Stimulated activated naive CD4-positive, alpha-beta T cell (primary cell): ENCODE data around the gene TEN1.

Experiments used
- DNase-seq, 6 experiments: peaks; one replicate each; lab custom pipeline; 2025; lab: John Stamatoyannopoulos, UW

Gene TEN1

DNA sequence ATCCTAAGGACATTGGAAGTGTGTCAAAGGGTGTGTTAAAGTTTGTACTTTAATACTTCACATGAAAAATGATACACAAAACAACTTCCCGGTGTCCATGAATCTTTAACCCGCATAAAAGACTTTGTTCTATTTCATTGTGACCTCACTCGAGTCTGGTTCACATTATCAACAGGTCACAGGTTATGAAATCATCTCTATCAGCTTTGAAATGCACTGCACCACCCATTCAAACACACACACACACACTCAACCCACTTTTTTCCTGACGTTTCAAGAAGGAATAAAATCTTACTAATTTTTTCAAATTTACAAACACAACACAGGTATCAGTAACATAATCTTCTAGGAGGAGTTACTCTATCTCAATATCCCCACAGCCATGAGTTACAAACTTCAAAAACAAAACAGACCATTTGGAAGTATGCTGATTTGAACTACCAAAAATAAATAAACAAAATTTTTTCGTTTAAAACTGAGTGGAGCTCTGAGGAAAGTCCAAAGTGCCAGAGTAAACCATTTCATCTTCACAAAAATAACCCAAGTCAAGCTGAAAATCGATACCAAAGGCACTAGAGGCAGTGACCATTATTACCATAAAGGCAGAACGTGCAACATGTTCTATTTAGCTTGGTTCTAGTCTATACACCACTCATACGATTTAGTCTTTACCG is 2.7 kb upstream of the TEN1 start:
- no peak for DNase-seq

DNA sequence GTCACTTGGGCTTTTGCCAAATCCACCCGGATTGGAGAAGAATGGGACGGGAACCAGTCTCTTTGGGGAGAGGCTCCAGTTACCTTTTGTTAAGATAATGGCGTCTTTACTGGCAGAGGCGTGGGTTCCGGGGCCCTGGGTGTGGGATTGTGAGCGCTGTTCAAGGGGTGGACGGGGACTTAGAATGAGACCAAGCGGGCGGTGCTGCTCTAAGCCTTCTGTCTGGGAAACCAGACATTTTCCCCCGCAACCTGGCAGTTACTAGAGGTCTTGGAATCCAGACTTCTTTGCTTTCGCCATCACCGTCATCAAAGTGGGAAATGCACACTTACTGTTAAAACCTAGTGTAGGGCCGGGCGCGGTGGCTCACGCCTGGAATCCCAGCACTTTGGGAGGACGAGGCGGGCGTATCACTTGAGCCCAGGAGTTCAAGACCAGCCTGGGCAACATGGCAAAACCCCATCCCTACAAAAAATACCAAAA is 706 bp downstream of the TEN1 start:
- DNase-seq = no peak

DNA sequence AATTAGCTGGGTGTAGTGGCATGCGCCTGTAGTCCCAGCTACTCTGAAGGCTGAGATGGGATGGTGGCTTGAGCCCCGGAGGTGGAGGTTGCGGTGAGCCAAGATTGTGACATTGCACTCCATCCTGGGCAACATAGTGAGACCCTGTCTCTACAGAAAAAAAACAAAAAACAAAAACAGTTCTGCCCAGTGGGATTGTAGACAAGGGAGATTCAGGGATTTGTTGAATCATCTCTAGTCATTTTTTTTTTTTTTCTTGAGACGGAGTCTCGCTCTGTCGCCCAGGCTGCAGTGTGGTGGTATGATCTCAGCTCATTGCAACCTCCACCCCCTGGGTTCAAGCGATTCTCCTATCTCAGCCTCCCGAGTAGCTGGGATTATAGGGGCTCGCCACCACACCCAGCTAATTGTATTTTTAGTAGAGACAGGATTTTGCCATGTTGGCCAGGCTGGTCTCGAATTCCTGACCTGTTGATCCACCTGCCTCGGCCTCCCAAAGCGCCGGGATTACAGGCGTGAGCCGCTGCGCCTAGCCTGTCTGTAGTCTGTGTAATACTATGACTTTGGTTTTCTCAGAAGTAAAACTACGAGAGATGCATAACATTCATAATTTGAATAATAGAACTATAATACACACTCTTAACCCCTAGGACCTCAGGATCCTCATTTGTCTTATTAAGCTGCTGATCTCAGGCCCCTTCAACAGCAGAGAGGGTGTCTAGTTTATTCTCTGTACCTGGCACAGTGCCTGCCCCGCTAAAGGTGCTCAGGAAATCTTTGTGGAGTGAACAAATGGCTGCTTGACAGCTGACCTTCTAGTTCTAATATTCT is 1.4 kb downstream of the TEN1 start:
- no peak for DNase-seq

DNA sequence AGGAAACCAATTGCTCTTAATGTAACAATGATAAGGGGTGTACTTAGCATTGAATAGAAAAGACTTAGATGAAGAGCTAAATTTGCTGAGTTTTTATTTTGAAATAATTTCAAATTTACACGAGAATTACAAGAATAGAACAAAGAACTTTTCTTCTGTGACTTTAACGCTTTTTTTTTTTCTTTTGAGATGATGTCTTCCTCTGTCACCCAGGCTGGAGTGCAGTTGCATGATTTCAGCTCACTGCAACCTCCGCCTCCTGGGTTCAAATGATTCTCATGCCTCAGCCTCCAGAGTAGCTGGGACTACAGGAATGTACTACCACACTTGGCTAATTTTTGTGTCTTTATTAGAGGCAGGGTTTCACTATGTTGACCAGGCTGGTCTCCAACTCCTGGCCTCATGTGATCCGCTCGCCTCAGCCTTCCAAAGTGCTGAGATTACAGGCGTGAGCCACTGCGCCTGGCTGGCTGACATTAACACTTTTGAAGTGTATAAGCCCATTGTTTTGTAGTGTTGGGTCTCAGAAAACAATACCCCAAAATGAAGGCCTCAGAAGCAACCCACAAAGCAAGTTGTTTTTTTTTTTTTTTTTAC is 2.1 kb downstream of the TEN1 start:
- no peak for DNase-seq

DNA sequence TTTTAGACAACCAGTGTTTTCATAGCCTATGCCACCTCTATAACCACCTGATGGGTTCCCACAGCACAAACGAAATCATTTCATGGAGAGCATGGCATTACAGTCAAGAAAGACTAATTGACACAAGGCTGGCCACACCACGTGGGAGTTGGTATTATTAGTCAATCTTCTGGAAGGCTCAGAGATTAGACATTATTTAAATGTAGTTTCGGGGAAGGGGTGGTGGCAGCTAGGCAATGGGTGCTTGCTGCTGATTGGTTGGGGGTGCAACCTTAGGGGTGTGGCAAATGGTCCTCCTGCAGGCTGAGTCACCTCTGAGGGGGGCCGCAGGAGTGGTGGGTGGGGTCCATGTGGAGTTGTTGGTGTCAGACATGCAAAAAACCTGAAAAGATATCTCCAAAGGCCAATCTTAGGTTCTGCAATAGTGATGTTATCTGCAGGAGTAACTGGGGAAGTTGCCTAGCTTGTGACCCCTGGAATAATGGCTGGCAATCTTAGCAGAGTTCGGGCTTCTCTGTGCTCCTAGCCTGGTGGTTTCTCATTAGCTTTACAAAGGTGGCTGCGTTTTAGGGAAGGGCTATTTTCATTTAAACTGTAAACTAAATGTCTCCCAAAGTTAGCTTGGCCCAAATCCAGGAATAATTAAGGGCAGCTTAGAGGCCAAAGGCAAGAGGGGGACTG is 4.6 kb downstream of the TEN1 start:
- no peak for DNase-seq

DNA sequence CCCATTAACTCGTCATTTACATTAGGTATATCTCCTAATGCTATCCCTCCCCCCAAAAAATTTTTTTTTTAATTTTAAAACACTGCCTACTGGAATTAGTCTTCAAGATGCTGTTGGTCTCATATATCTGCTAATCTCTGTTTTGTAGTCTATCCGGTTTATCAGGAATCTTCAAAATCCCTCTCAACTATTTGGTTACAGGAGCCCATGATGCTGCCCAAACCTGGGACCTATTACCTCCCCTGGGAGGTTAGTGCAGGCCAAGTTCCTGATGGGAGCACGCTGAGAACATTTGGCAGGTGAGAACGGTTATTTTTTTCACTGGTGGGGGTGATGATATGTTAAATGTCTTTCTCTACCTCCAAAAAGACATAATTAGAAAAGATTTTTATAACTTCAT is 6.9 kb downstream of the TEN1 start:
- DNase-seq = no peak

DNA sequence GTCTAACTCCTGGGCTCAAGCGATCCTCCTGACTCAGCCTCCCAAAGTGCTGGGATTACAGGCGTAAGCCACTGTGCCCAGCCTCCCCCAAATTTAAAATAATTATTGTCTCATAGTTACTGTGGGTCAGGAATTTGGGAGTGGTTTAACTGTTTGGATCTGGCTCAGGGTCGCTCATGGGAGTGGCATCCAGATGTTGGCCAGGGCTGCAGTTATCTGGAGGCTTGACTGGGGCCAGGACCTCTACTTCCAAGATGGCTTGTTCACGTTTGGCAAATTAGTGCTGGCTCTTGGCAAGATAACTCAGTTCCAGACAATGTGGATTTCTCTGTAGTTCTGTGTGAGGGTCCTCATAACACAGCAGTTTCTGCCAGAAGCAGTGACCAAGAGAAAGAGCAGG is 8.0 kb downstream of the TEN1 start:
- DNase-seq = no peak

DNA sequence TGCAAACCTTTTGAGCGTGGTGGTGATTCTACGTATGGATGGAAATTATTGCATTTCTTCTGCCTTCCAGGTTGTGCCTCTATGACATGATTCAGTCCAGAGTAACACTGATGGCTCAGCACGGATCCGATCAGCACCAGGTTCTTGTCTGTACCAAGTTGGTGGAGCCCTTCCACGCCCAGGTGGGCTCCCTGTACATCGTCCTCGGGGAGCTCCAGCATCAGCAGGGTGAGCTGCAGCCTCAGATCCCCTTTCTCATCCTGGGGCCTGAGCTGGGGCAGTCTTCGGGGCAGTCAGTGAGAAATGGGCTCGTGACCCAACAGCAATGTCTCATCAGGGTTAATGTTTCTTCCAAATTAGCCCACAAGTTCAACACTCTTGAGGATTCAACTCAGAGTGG is 12.4 kb downstream of the TEN1 start:
- no peak for DNase-seq

DNA sequence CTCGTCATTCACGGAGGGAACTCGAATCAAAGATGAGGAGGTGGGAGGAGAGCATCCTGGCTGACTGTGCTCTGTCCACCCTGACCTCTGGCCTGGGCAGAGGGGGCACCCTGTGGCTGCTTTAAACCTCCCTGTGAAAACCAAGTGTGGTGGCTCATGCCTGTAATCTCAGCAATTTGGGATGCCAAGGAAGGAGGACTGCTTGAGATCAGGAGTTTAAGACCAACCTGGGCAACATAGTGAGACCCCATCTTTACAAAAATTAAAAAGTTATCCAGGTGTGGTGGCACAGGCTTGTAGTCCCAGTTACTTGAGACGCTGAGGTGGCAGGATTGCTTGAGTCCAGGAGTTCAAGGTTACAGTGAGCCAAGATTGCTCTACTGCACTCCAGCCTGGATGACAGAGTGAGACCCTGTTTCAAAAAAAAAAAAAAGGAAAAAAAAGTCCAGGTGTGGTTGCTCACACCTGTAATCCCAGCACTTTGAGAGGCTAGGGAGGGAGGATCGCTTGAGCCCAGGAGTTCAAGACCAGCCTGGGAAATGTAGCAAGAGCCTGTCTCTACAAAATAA is 15.8 kb downstream of the TEN1 start:
- DNase-seq = no peak

DNA sequence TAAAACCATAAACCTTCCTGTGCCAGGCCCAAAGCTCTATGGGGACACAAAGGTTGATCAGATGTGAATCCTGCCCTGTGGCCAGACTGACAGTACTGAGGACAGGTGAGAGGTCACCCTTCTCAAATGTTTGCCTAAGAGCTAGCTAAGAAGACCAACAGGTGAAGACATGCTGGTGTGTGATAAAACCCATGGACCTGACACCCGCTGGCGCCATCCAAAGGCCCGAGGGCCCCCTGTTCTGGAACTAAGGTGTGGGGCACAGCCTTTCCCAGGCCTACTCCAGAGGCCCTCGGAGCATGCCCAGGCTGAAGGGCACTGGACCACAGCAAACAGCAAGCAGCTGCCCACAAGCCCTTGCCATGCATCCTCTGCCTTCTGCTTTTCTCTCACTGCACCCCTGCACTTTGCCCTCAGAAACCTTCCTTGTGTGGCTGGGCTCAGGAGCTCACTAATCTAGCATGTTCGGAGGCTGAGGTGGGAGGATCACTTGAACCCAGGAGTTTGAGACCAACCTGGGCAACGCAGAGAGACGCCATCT is 16.4 kb downstream of the TEN1 start:
- DNase-seq = no peak

DNA sequence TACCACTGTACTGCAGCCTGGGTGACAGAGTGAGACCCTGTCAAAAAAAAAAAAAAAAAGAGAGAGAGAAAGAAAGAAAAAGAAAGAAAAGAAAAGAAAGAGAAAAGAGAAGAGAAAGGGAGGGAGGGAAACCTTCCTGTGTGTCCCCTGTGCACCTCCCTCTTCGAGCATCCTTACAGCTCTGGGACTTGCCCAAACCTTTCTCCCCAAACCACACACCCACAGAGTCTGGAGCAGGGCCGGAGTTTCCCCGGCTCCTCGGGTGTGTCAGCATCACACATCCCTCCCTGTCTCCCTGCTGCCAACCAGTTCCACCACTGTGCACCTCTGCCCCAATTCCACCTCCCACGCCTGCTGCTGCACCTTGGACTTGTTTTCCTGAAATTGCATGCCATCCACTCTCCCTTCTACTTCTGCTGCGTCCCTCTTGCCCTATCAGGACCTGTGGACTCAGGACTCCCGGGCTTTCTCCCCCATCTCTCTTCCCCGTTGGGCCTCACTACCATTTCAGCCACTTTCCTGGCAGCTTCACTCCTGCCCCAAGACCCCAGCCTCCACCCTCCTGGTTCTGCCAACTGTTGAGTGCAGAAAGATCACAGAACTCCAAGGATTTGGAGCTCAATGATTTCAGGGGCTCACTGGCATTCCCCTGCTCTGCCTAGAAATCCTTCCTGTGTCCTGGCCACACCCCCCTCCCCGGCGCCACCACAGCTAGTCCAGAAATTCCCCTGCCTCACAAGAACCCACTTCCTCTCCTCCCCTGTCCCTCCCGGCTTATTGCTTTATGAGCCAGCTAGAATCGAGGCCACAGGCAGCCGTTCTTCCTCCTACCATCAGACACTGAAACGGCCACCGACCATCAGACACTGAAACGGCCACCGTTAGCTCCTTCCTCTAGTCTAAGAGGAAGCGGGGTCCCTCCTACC is 17.9 kb downstream of the TEN1 start:
- DNase-seq = peak in 2 of 6 experiments; percentile 8 to 22

DNA sequence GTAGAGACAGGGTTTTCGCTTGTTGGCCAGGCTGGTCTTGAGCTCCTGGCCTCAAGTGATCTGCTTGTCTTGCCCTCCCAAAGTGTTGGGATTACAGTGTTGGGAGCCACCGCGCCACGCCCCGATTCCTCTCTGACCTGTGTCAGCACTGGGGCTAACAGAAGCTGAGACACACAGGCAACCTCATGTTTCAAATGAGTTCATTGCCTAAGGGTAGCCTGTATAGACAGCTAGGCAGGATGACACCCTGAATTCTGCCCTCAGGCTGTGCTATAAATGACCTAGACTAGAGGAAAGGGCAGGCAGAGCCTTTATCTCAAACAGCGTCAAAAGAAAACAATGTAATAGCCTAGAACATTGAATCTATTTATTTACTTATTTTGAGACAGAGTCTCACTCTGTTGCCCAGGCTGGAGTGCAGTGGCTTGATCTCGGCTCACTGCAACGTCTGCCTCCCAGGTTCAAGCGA is 19.3 kb downstream of the TEN1 start:
- DNase-seq = no peak

DNA sequence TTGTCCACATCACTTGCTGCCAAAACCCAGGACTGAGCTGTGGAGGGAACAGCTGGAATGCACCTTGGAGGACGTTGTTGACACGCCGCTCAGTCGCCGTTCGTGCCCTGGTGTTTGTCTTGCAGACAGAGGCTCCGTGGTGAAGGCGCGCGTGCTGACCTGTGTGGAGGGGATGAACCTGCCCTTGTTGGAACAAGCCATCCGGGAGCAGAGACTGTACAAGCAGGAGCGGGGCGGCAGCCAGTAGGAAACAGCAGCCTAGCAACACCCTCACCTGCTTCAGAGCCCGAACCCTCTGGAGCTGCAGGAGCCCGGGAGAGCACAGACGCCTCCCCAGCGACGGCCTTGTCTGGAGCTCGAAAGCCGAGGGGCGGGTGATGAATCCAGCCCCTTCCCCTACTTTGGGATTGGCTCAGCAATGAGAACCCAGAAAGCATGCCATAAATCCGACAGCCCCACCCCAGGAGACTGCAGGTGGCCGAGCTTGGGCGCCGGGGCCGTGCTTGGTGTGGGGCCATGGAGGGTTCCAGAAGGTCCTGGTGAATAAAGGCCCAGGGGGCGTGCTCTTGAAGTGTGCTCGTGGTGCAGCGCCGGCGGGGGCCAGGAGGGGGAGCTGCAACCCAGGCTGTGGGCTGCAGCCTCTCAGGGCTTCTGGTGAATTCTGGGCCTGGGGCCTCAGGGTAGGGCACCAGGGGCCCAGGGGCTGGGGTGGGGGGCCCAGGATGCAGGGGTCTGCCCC is 21.1 kb downstream of the TEN1 start:
- peak; percentile 37 to 68 (median 48) for DNase-seq

DNA sequence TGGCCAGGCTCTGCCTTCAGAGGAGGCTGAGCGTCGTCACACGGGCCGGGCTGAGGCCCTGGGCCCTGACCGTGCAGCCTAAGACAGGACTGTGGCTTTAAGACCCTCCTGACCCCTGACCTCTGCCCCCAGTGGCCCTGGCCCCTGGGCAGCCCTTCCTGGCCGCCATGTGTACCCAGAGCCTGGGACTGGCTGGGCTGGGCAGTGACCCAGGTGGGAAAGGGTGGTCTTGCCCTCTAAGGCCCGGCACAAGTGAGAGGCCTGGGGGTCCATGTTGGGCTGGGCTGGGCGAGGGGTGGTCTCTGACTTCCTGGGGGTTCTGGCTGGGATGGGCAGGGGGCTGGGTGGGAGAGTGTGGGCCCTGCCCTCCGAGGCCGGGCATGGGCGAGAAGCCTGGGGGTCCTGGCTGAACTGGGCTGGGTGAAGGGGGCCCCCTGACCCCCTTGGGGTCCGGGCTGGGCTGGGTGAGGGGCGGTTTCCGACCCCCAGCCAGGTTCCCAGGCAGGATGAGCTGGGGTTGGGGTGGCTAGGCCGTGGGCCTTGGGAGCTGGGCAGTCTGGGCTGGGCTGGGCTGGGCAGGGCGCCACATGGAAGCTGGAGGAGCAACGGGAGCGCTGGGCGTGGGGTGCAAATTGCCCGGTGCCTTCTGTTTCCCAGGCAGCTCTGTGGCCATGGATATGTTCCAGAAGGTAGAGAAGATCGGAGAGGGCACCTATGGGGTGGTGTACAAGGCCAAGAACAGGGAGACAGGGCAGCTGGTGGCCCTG is 21.9 kb downstream of the TEN1 start, which contains the start of gene CDK3:
CDK3 (plus strand) TSS at position 101 of the 767 bp plus-strand sequence; CDS start at position 672, 571 bp downstream.
- no peak for DNase-seq

DNA sequence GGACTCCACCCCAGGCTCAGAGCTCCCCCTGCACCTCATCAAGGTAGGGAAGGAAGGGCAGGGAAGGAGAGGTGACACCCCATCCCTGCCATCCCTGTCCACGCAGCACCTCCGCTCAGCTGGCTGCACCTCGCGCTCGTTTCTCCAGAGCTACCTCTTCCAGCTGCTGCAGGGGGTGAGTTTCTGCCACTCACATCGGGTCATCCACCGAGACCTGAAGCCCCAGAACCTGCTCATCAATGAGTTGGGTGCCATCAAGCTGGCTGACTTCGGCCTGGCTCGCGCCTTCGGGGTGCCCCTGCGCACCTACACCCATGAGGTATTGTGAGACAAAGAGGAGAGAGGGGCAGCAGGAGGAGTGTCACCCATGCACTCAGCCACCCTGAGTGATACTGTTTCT is 23.1 kb downstream of the TEN1 start:
- no peak for DNase-seq

DNA sequence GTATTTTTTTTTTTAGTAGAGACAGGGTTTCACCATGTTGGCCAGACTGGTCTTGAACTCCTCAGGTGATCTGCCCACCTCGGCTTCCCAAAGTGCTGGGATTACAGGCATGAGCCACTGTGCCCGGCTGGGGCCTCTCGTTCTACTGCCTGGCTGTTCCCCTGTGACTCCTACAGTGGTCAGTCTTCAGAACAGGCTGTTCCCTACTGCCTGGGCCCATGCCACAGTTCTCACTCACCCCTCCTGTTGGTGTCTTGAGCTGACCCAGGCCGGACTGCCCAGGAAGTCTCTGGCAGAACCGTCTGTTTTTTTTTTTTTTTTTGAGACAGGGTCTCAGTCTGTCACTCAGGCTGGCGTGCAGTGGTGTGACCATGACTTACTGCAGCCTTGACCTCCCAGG is 24.9 kb downstream of the TEN1 start:
- no peak for DNase-seq

DNA sequence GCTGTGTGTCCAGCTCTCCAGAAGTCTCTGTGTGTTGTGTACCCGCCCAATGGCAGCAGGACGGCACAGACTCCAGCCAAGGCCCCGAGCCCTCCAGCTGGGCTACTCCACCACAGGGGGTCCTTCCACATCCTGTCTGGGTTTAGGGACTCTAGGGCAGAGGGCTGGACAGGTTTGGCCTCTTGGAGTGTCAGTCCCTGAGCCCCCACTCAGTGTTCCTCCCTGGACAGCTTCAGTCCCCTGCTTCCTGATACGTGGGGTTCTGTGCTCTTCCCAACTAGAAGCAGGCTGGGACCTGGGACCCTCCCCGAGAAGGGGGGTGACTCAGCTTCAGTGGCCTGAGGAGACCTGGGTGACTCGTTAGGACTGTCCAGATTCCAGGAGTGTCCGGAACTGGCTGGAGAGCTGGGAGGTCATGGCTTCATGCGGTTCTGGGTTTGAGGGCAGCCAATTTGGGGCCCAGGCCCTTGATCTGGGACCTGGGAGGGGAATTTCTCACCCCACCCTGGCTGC is 25.8 kb downstream of the TEN1 start:
- no peak for DNase-seq

DNA sequence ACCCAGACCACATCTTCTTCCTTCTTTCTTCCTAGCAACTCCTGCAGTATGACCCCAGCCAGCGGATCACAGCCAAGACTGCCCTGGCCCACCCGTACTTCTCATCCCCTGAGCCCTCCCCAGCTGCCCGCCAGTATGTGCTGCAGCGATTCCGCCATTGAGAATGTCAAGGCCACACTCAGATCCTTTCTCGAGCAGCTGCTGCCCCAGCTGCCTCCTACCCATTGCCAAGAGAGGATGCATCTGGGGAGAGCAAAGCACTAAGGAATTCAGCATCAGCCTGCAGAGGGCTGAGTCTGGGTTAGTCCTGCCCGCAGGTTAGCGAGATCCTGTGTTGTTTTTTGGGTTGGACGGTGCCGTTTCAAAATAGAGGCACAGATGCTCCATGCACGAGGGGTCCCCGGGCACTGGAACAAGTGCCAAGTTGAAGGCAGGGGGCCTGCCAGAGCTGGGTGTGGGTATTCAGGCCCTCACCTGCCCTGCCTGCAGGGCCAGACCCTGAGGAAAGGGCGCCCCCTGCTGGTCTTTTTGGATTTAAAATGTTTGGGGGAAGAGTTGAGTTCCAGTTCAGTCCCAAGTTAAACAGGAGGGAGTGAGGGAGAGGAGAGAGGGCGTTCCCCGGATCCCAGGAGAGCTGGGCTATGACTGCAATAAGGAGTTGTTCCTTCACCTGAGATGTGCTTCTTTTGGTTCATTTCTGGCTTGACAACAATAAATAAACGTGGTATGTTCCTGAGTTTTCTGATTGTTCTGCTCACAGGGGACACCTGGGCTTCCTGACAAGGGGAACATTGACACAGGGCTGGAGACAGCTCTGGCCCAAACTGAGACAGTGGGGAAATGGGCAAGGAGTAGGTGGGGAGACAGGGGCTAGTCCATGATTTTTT is 26.5 kb downstream of the TEN1 start:
- peak; percentile 38 to 81 (median 70) for DNase-seq
